ENCODE measurements around the gene CYB5R4. TPM values are rescaled to one million over a fixed set of nuclear protein-coding genes. Genes with fewer than 3 reads are reported as not detected.

The CYB5R4 gene
- total and polyA plus RNA-seq, 2 experiments from 2014 or later: 10.3 to 10.7 TPM

- Histone ChIP-seq H3K27ac (no peak overlapping the region), H3K4me1 (ENCODE audit: insufficient read depth) (no peaks in the 10 kb centered on the region), H3K79me2 (peaks cover 18% of the 10 kb centered on the region), H3K4me2 (peak overlapping the region; percentile 36), H2AFZ (no peak overlapping the region), H3K27me3 (no peaks in the 10 kb centered on the region), H4K20me1 (ENCODE audit: insufficient read depth, poor library complexity, severe bottlenecking) (no peaks in the 10 kb centered on the region), H3K9me2 (replicated peaks; ENCODE audit: insufficient read depth) (no peaks in the 10 kb centered on the region), H3K9me3 (ENCODE audit: low read depth) (no peaks in the 10 kb centered on the region), H3K36me3 (replicated peaks; ENCODE audit: insufficient read depth, low read depth) (no peaks in the 10 kb centered on the region), H3K4me3 (no peak overlapping the region)
- TF ChIP-seq EZH2 (IDR thresholded peaks at IDR 0.05; ENCODE audit: borderline replicate concordance) (no peak), EZH2phosphoT487 (IDR thresholded peaks at IDR 0.05; ENCODE audit: low read depth, severe bottlenecking, unreplicated experiment) (no peak), CTCF (IDR thresholded peaks at IDR 0.05; ENCODE audit: poor library complexity) (no peak)
- WGBS (ENCODE audit: low lambda C conversion rate, missing lambda C conversion rate): 64% methylated on average over 4 of the region's 4 CpGs
- peak; percentile 20 for DNase-seq (ENCODE audit: low spot score)
These were observed 19.6 kb downstream of the CYB5R4 start for GRCh38 chr6:83878902-83879644.

- no peak overlapping the region for H3K4me2 ChIP-seq
- peaks cover 15% of the 10 kb centered on the region for H3K79me2 ChIP-seq
- H3K27me3 ChIP-seq: no peaks in the 10 kb centered on the region
- H3K9me2 ChIP-seq (replicated peaks; ENCODE audit: insufficient read depth): no peaks in the 10 kb centered on the region
- TF ChIP-seq EZH2phosphoT487 (IDR thresholded peaks at IDR 0.05; ENCODE audit: low read depth, severe bottlenecking, unreplicated experiment) (no peak), CTCF (IDR thresholded peaks at IDR 0.05; ENCODE audit: poor library complexity) (no peak), EZH2 (IDR thresholded peaks at IDR 0.05; ENCODE audit: borderline replicate concordance) (no peak)
- no peak for DNase-seq (ENCODE audit: low spot score)
- H3K9me3 ChIP-seq (ENCODE audit: low read depth): no peaks in the 10 kb centered on the region
- H4K20me1 ChIP-seq (ENCODE audit: insufficient read depth, poor library complexity, severe bottlenecking): no peaks in the 10 kb centered on the region
- H3K27ac ChIP-seq: no peak overlapping the region
- no peak overlapping the region for H2AFZ ChIP-seq
- no peak overlapping the region for H3K4me3 ChIP-seq
- H3K4me1 ChIP-seq (ENCODE audit: insufficient read depth): no peaks in the 10 kb centered on the region
- no peaks in the 10 kb centered on the region for H3K36me3 ChIP-seq (replicated peaks; ENCODE audit: insufficient read depth, low read depth)
- 93% methylated on average over 4 of the region's 4 CpGs for WGBS (ENCODE audit: low lambda C conversion rate, missing lambda C conversion rate)
These were observed 20.3 kb downstream of the CYB5R4 start for GRCh38 chr6:83879746-83880145.

DNA sequence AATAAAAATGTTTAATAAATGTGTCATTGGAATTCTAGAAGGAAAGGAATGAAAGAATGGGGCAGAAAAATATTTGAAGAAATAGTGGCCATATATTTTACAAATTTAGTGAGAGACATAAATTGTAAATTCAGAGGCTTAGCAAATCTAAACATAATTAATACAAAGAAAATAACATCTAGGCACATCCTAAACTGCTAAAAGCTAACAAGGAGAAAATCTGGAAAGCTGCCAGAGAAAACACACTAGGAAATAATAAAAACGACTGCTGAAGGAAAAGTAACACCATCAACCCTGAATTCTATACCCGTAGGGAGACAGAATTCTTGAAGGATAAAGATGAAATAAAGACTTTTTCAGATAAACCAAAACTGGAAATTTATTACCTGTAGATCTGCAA, 23.8 kb downstream of the CYB5R4 start:
- Histone ChIP-seq H3K4me2 (no peak overlapping the region), H2AFZ (no peak overlapping the region), H3K36me3 (replicated peaks; ENCODE audit: insufficient read depth, low read depth) (no peaks in the 10 kb centered on the region), H3K9me3 (ENCODE audit: low read depth) (no peaks in the 10 kb centered on the region), H3K27me3 (no peaks in the 10 kb centered on the region), H3K4me1 (ENCODE audit: insufficient read depth) (no peaks in the 10 kb centered on the region), H3K4me3 (no peak overlapping the region), H3K79me2 (peaks cover 10% of the 10 kb centered on the region), H4K20me1 (ENCODE audit: insufficient read depth, poor library complexity, severe bottlenecking) (no peaks in the 10 kb centered on the region), H3K9me2 (replicated peaks; ENCODE audit: insufficient read depth) (no peaks in the 10 kb centered on the region), H3K27ac (no peak overlapping the region)
- 48% methylated on average over 2 of the region's 2 CpGs for WGBS (ENCODE audit: low lambda C conversion rate, missing lambda C conversion rate)
- TF ChIP-seq CTCF (IDR thresholded peaks at IDR 0.05; ENCODE audit: poor library complexity): no peak
- DNase-seq (ENCODE audit: low spot score): no peak

All from hepatocyte (in vitro differentiated cells).